Epidermal melanocyte (primary cell): ENCODE results near the gene RANBP3.
"Not testable (repeated sequence)": the region's sequence is repeated elsewhere in the genome, so short reads cannot be mapped to it uniquely, and the experiment has no call there.

Experiments used
- DNase-seq: peaks from one replicate; pipeline ENCODE4 v3.0.0; 2011; ENCODE audit warnings: low spot score; ENCODE audit not compliant: insufficient read length

RANBP3 gene

GRCh38 chr19:5988517-5989387 lies 10.8 kb upstream of the RANBP3 start:
- no peak for DNase-seq

GRCh38 chr19:5987077-5987818 lies 9.3 kb upstream of the RANBP3 start:
- DNase-seq: peak; percentile 94

GRCh38 chr19:5985837-5986236 lies 7.9 kb upstream of the RANBP3 start:
- not testable (repeated sequence) for DNase-seq

GRCh38 chr19:5985098-5985783 lies 7.3 kb upstream of the RANBP3 start:
- no peak for DNase-seq

GRCh38 chr19:5984600-5984999 lies 6.7 kb upstream of the RANBP3 start:
- DNase-seq: no peak

- DNase-seq: no peak
Measured at GRCh38 chr19:5983367-5983955, 5.5 kb upstream of the RANBP3 start.

GRCh38 chr19:5978606-5979552 lies 939 bp upstream of the RANBP3 start:
- DNase-seq: no peak

- DNase-seq: no peak
Measured at GRCh38 chr19:5977222-5977784, 637 bp downstream of the RANBP3 start.

- no peak for DNase-seq
Measured at GRCh38 chr19:5976768-5977167, 1.2 kb downstream of the RANBP3 start.

GRCh38 chr19:5975388-5975728 lies 2.6 kb downstream of the RANBP3 start:
- no peak for DNase-seq

- DNase-seq: no peak
Measured at GRCh38 chr19:5974721-5975387, 3.1 kb downstream of the RANBP3 start.

- no peak for DNase-seq
Measured at GRCh38 chr19:5973867-5974635, 3.9 kb downstream of the RANBP3 start.

- no peak for DNase-seq
Measured at GRCh38 chr19:5973376-5973775, 4.6 kb downstream of the RANBP3 start.

- DNase-seq: no peak
Measured at GRCh38 chr19:5972355-5972731, 5.6 kb downstream of the RANBP3 start.

GRCh38 chr19:5971714-5972354 lies 6.1 kb downstream of the RANBP3 start:
- no peak for DNase-seq

- no peak for DNase-seq
Measured at GRCh38 chr19:5969476-5969875, 8.5 kb downstream of the RANBP3 start.

- no peak for DNase-seq
Measured at GRCh38 chr19:5968431-5969373, 9.2 kb downstream of the RANBP3 start.
